CD4-positive, alpha-beta T cell (primary cell): ENCODE results near the gene FAM120B. TPM values are rescaled to one million over a fixed set of nuclear protein-coding genes. Genes with fewer than 3 reads are reported as not detected.
A peak's percentile ranks its signal among the peaks of the same experiment; 100 is the strongest.

Experiments
- ATAC-seq: fragments of 200-7000 bp; cut with Tn5 transposase; one replicate; pipeline ENCODE4 v1.10.0; 2022; ENCODE audit warnings: mild to moderate bottlenecking; ENCODE audit not compliant: poor library complexity
- CTCF ChIA-PET: fragments of 350-600 bp; sonication (Branson Sonifier 250); formaldehyde crosslinking; loops from one replicate; lab custom pipeline; 2021; ENCODE audit warnings: antibody characterized with exemption, inconsistent platforms; lab: Charles Lee
- POLR2A ChIA-PET: fragments of 350-600 bp; sonication (Branson Sonifier 250); formaldehyde crosslinking; loops from one replicate; lab custom pipeline; 2021; ENCODE audit warnings: antibody characterized with exemption, inconsistent platforms; lab: Charles Lee
- DNase-seq, 14 experiments: peaks; one replicate each; pipeline ENCODE4 v3.0.0-alpha.2; 2013 to 2020; ENCODE audit warnings: mixed read lengths in 2 of 14
- H3K27ac ChIP-seq, 2 donors: one replicate each; pipeline versions ENCODE4 v1.5.1 to v1.7.0; 2013; ENCODE audit warnings: low read length in 2 of 2, low read depth in 1 of 2, mild to moderate bottlenecking in 1 of 2
- H3K27me3 ChIP-seq, 2 experiments: 1 replicate in 1 of 2; 2 replicates in 1 of 2; pipeline versions ENCODE4 v1.6.1 to v1.7.0; 2013; ENCODE audit warnings: low read length in 2 of 2, control low read depth in 1 of 2, mild to moderate bottlenecking in 1 of 2, moderate library complexity in 1 of 2; ENCODE audit not compliant: insufficient read depth in 2 of 2, control insufficient read depth in 1 of 2
- H3K36me3 ChIP-seq: one replicate; pipeline ENCODE4 v1.6.1; 2013; ENCODE audit warnings: low read length, control low read depth; ENCODE audit not compliant: insufficient read depth
- H3K4me1 ChIP-seq: one replicate; pipeline ENCODE4 v1.6.1; 2013; ENCODE audit warnings: low read length, control low read depth; ENCODE audit not compliant: insufficient read depth
- H3K4me3 ChIP-seq: one replicate; pipeline ENCODE4 v1.5.1; 2013; ENCODE audit warnings: mild to moderate bottlenecking, low read length, moderate library complexity
- H3K9me3 ChIP-seq, 2 experiments: 1 replicate in 1 of 2; 2 replicates in 1 of 2; pipeline versions ENCODE4 v1.6.1 to v1.7.0; 2013; ENCODE audit warnings: low read length in 2 of 2, mild to moderate bottlenecking in 2 of 2, control low read depth in 1 of 2, moderate library complexity in 1 of 2; ENCODE audit not compliant: control insufficient read depth in 1 of 2, insufficient read depth in 1 of 2
- H3K27ac Mint-ChIP-seq: one replicate; pipeline ENCODE4 v1.8.0; 2020; ENCODE audit warnings: mixed read lengths
- H3K27me3 Mint-ChIP-seq: one replicate; pipeline ENCODE4 v1.8.0; 2021; ENCODE audit warnings: mixed read lengths
- H3K36me3 Mint-ChIP-seq: one replicate; pipeline ENCODE4 v1.8.0; 2021; ENCODE audit warnings: low read depth, mixed read lengths
- H3K4me1 Mint-ChIP-seq: one replicate; pipeline ENCODE4 v1.8.0; 2021; ENCODE audit warnings: low read depth, mixed read lengths
- H3K4me3 Mint-ChIP-seq: one replicate; pipeline ENCODE4 v1.8.0; 2020; ENCODE audit warnings: mild to moderate bottlenecking, mixed read lengths
- H3K9me3 Mint-ChIP-seq: one replicate; pipeline ENCODE4 v1.8.0; 2020; ENCODE audit warnings: mixed read lengths
- intact Hi-C, 2 experiments: fragments of 100-400 bp; cut with DNase I in 1 of 2; cut with micrococcal nuclease in 1 of 2; formaldehyde crosslinking; loops; one replicate each; pipeline versions ENCODE4 v1.15.1 to v1.9.0; 2023 to 2025; cut with DNase I, micrococcal nuclease
- total RNA-seq, 174 experiments: library from RNA in 2 of 174; stranded (reverse) in 2 of 174; gene quantifications; one replicate each; pipeline ENCODE4 v1.2.3 and lab custom pipeline; 2021 to 2026
- TF ChIP-seq, protein P1 (sequence below): fragments of 200-600 bp; IDR thresholded peaks from one replicate; pipeline ENCODE4 v1.8.0; 2022; ENCODE audit warnings: antibody characterized with exemption, mild to moderate bottlenecking

FAM120B gene
- total RNA-seq, 2 experiments from 2014 or later = 24.1 to 26.7 TPM

- Histone ChIP-seq H3K9me3 (peaks cover 0 to 51% of the 10 kb centered on the region in 2 experiments), H3K27ac (no peak overlapping the region), H3K4me1 (peaks cover 53% of the 10 kb centered on the region), H3K27me3 (peaks cover 0 to 2% of the 10 kb centered on the region in 2 experiments), H3K4me3 (no peak overlapping the region), H3K36me3 (no peaks in the 10 kb centered on the region)
- intact Hi-C loops = loop anchor here in 1 of 2 experiments (5.0 kb wide), 1 partner anchor 32 kb away; the partner anchor contains the start of gene FAM120B
- Mint-ChIP-seq H3K27ac (peak overlapping the region; percentile 69), H3K27me3 (no peaks in the 10 kb centered on the region), H3K4me1 (peaks cover 44% of the 10 kb centered on the region), H3K4me3 (no peak overlapping the region), H3K36me3 (peaks cover 17% of the 10 kb centered on the region), H3K9me3 (no peaks in the 10 kb centered on the region)
- DNase-seq (no peak), ATAC-seq (no peak)
- TF ChIP-seq, protein P1, sequence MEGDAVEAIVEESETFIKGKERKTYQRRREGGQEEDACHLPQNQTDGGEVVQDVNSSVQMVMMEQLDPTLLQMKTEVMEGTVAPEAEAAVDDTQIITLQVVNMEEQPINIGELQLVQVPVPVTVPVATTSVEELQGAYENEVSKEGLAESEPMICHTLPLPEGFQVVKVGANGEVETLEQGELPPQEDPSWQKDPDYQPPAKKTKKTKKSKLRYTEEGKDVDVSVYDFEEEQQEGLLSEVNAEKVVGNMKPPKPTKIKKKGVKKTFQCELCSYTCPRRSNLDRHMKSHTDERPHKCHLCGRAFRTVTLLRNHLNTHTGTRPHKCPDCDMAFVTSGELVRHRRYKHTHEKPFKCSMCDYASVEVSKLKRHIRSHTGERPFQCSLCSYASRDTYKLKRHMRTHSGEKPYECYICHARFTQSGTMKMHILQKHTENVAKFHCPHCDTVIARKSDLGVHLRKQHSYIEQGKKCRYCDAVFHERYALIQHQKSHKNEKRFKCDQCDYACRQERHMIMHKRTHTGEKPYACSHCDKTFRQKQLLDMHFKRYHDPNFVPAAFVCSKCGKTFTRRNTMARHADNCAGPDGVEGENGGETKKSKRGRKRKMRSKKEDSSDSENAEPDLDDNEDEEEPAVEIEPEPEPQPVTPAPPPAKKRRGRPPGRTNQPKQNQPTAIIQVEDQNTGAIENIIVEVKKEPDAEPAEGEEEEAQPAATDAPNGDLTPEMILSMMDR = no peak
- POLR2A ChIA-PET = no interaction called here
- CTCF ChIA-PET = no interaction called here
These were observed 31.6 kb upstream of the FAM120B start for GRCh38 chr6:170274713-170275560.

GRCh38 chr6:170276369-170277057, 30.0 kb upstream of the FAM120B start:
- Mint-ChIP-seq H3K4me3 (no peak overlapping the region), H3K4me1 (peaks cover 50% of the 10 kb centered on the region), H3K27me3 (no peaks in the 10 kb centered on the region), H3K36me3 (peaks cover 23% of the 10 kb centered on the region), H3K27ac (no peak overlapping the region), H3K9me3 (no peaks in the 10 kb centered on the region)
- intact Hi-C loops = no loop called here
- CTCF ChIA-PET = no interaction called here
- ATAC-seq (no peak), DNase-seq (no peak)
- Histone ChIP-seq H3K9me3 (peaks cover 0 to 48% of the 10 kb centered on the region in 2 experiments), H3K4me3 (no peak overlapping the region), H3K27ac (no peak overlapping the region), H3K4me1 (peaks cover 54% of the 10 kb centered on the region), H3K27me3 (peaks cover 0 to 2% of the 10 kb centered on the region in 2 experiments), H3K36me3 (no peaks in the 10 kb centered on the region)
- POLR2A ChIA-PET = interaction anchor here (1.2 kb wide), 1 partner anchor 16 kb away, joined by 4 read pairs; no protein-coding TSS in a partner anchor
- TF ChIP-seq, protein P1 = no peak

DNA sequence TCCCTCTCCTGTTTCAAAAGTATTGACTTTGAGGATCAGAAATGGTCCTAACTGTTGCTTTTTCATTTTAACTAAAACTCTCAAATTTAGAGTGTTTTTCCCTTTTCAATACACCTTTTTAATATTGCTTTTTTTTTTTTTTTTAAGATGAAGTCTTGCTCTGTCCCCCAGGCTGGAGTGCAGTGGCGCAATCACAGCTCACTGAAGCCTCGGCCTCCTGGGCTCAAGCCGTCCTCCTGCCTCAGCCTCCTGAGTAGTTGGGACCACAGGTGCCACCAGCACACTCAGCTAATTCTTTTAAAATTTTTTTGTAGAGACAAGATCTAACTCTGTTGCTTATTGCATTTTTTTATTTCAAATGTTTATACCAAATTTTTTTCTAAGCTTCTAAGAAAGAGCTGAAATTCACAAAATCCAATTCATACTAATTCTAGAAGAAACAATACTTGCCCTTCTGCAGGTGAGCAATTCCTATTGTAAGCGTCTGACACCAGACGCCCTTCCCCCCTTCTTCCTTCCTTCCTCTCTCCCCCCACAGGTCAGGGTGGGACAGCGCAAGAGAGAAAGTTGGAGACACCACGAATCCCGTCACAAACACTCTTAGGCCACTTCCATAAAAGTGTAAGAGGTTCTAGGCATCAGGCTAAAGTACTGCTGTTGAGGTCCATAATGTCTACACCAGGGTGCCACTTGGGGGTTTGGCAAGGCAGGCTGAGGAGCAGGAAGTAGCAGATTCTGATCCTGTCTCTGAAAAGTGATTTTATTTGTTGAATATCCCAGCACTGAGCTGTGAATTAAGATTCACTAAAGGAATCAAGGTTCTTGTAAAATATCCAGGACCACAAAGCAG, 28.4 kb upstream of the FAM120B start:
- Mint-ChIP-seq H3K27ac (peak overlapping the region; percentile 47), H3K36me3 (peaks cover 20% of the 10 kb centered on the region), H3K4me1 (peaks cover 42% of the 10 kb centered on the region), H3K9me3 (no peaks in the 10 kb centered on the region), H3K4me3 (peak overlapping the region; percentile 57), H3K27me3 (no peaks in the 10 kb centered on the region)
- H3K4me1 ChIP-seq = peaks cover 38% of the 10 kb centered on the region
- H3K36me3 ChIP-seq = no peaks in the 10 kb centered on the region
- H3K4me3 ChIP-seq = no peak overlapping the region
- intact Hi-C loops = no loop called here
- ATAC-seq = no peak
- TF ChIP-seq, protein P1 = no peak
- peaks cover 0 to 37% of the 10 kb centered on the region in 2 experiments for H3K9me3 ChIP-seq
- peaks cover 0 to 2% of the 10 kb centered on the region in 2 experiments for H3K27me3 ChIP-seq
- POLR2A ChIA-PET = interaction anchor here (1.6 to 3.5 kb wide), 2 partner anchors 11 to 13 kb away, joined by 4 to 22 read pairs; partner anchors contain the start of gene DLL1
- CTCF ChIA-PET = no interaction called here
- peak overlapping the region in 1 of 2 donors; percentile 5 for H3K27ac ChIP-seq
- peak in 1 of 14 experiments; percentile 22 for DNase-seq
